Small intestine (tissue), 16 donors: Measurements from ENCODE around the gene PDCD11. TPM values are rescaled to one million over a fixed set of nuclear protein-coding genes. Genes with fewer than 3 reads are reported as not detected.
"Not testable (repeated sequence)": the region's sequence is repeated elsewhere in the genome, so short reads cannot be mapped to it uniquely, and the experiment has no call there.

Experiments
- DNase-seq, 2 donors: peaks; one replicate each; pipeline versions ENCODE4 v3.0.0 to v3.0.0-alpha.2; 2013
- FAIRE-seq: peaks from 2 replicates; lab custom pipeline; 2012; peaks lifted over from hg19 to GRCh38; lab: Jason Lieb, UNC
- H3K27ac ChIP-seq, 3 donors: one replicate each; pipeline ENCODE4 v1.5.1; 2013; ENCODE audit warnings: low read length in 2 of 3, mild to moderate bottlenecking in 2 of 3, control low read depth in 1 of 3, inconsistent platforms in 1 of 3, low read depth in 1 of 3, moderate library complexity in 1 of 3
- H3K27me3 ChIP-seq, 3 donors: one replicate each; pipeline ENCODE4 v1.6.1; 2013; ENCODE audit warnings: low read length in 3 of 3, inconsistent platforms in 1 of 3; ENCODE audit not compliant: control insufficient read depth in 3 of 3, insufficient read depth in 3 of 3
- H3K36me3 ChIP-seq, 3 donors: one replicate each; pipeline ENCODE4 v1.6.1; 2013; ENCODE audit warnings: low read length in 3 of 3, inconsistent platforms in 1 of 3, low read depth in 1 of 3, mild to moderate bottlenecking in 1 of 3, moderate library complexity in 1 of 3; ENCODE audit not compliant: control insufficient read depth in 3 of 3, insufficient read depth in 2 of 3
- H3K4me1 ChIP-seq, 3 donors: one replicate each; pipeline ENCODE4 v1.6.1; 2013; ENCODE audit warnings: low read length in 2 of 3, inconsistent platforms in 1 of 3, low read depth in 1 of 3, mild to moderate bottlenecking in 1 of 3, moderate library complexity in 1 of 3; ENCODE audit not compliant: control insufficient read depth in 3 of 3, insufficient read depth in 2 of 3
- H3K4me3 ChIP-seq, 3 donors: one replicate each; pipeline ENCODE4 v1.5.1; 2013; ENCODE audit warnings: low read length in 3 of 3, control low read depth in 1 of 3, inconsistent platforms in 1 of 3, low read depth in 1 of 3, mild to moderate bottlenecking in 1 of 3, moderate library complexity in 1 of 3
- H3K9me3 ChIP-seq, 2 donors: one replicate each; pipeline ENCODE4 v1.6.1; 2013; ENCODE audit warnings: low read depth in 1 of 2, low read length in 1 of 2; ENCODE audit not compliant: control insufficient read depth in 2 of 2, insufficient read depth in 1 of 2
- WGBS, 3 donors: extraction: QIAGEN DNeasy Blood & Tissue Kit; methylation state at CpG; one replicate each; pipeline ENCODE4 v1.1.7; 2013; 5-methylcytosine and 5-hydroxymethylcytosine counted together
- long read RNA-seq, 10 donors: transcript quantifications; one replicate each; lab custom pipeline, GENCODE V29; 2026
- polyA plus RNA-seq, 4 donors: library from polyadenylated mRNA; stranded (reverse) in 3 of 4; unstranded in 1 of 4; fragments of 200-250 nt in 3 of 4; fragments of 120-200 nt in 1 of 4; gene quantifications; one replicate each; pipeline versions ENCODE4 v1.2.1 to v1.2.3, GENCODE V29; 2013
- donor health status: healthy with polysubstance abuse.
- donor health status: control.
- donor health status: control.
- donor health status: Bipolar disorder and iron deficiency.
- donor health status: healthy.

PDCD11 gene
- 10 to 100 TPM in 2 of 4 donors, 1 to 10 TPM in 2; 5.9 to 21.0 (median 13.3) TPM for polyA plus RNA-seq
- long read RNA-seq, donor 1, partial matches to known transcripts = 11 of 11 reads
- long read RNA-seq, donor 1, other reads (novel, unspliced or antisense) = 0 of 11 reads
- long read RNA-seq, donor 2 = 0 reads
- long read RNA-seq, donor 3, partial matches to known transcripts = 0 of 2 reads
- long read RNA-seq, donor 3, other reads (novel, unspliced or antisense) = 0 of 2 reads
- long read RNA-seq, donor 4 = 0 reads
- long read RNA-seq, donor 5 = 0 reads
- long read RNA-seq, donor 6 = 0 reads
- long read RNA-seq, donor 7 = 0 reads
- long read RNA-seq, donor 8, partial matches to known transcripts = 0 of 1 reads
- long read RNA-seq, donor 8, other reads (novel, unspliced or antisense) = 0 of 1 reads
- long read RNA-seq, donor 9 = 0 reads
- long read RNA-seq, donor 10, partial matches to known transcripts = 0 of 1 reads
- long read RNA-seq, donor 10, other reads (novel, unspliced or antisense) = 0 of 1 reads

- DNase-seq = peak; percentile 99
- 0 to 1% (median 0%) methylated on average over 56 of the region's 56 CpGs for WGBS, 3 donors
- no peaks in the 10 kb centered on the region for H3K27me3 ChIP-seq
- peaks cover 0 to 14% (median 5%) of the 10 kb centered on the region in 3 donors for H3K4me1 ChIP-seq
- H3K36me3 ChIP-seq = peaks cover 8 to 30% (median 9%) of the 10 kb centered on the region in 3 donors
- H3K9me3 ChIP-seq = no peaks in the 10 kb centered on the region
- peak within 1 kb of the TSS; percentile 25 to 93 (median 73) for H3K27ac ChIP-seq
- H3K4me3 ChIP-seq = peak within 1 kb of the TSS; percentile 77 to 95 (median 79)
- no peak for FAIRE-seq
Measured at GRCh38 chr10:103396067-103396788, at the start of gene PDCD11, which contains the start of gene ATP5MK. Gene PDCD11 (plus strand): TSS chr10:103396626. CDS start chr10:103398427, 1,801 bp downstream. Gene ATP5MK (minus strand): TSS chr10:103396475. CDS start chr10:103392457, 4,018 bp downstream.

- 48 to 53% (median 50%) methylated on average over 16 of the region's 16 CpGs for WGBS, 3 donors
Measured at GRCh38 chr10:103350175-103350516, 46.3 kb upstream of the PDCD11 start.

DNA sequence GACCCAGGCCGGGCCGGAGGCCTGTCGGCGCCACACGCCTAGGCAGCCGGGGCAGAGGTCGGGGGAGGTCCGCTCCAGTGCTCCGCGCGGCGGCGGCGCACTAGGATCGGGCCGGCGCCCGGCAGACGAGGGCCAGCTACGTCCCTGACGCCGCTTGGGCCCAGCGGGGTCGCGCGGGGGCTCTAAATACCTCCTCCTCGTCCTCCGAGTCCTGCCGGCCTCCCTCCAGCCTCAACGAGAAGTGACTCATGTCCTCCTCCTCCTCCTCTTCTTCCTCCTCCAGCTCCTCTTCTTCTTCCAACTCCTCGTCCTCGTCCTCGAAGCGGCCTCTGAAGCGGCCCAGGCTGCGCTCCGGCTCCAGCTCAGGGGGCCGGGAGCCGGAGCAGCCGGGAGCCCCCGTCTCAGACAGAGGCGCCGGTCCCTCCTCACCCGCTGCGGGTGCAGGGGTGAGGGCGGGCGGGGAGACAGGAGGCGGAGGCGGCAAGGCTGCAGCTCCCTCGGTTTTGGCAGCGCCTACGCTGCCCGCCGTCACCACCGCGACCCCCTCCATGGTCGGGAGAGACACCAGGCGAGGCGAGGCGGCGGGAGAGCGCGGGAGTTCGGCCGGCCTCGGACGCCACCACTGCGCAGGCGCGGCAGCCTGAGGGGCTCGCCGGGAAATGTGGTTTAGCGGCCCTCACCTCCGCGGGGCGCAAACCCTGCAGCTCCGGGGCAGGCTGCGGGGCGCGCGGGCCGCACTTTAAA lies 45.7 kb upstream of the PDCD11 start, which contains the start of gene PCGF6:
PCGF6 (minus strand) TSS at position 624 of the 744 bp plus-strand sequence; CDS start at position 550, 74 bp downstream.
- WGBS, 3 donors = 0% methylated on average over 67 to 82 of the region's 82 CpGs
- Histone ChIP-seq H3K27ac (peak within 1 kb of the TSS; percentile 6 to 79 (median 68)), H3K4me3 (peak within 1 kb of the TSS; percentile 64 to 85 (median 83))

More at GRCh38 chr10:103350175-103350516, 46.3 kb upstream of the PDCD11 start:
- no peak for DNase-seq
- Histone ChIP-seq H3K4me3 (peak overlapping the region; percentile 64 to 85 (median 83)), H3K9me3 (no peaks in the 10 kb centered on the region), H3K36me3 (peaks cover 0 to 12% (median 5%) of the 10 kb centered on the region in 3 donors), H3K4me1 (peaks cover 0 to 6% (median 0%) of the 10 kb centered on the region in 3 donors), H3K27me3 (no peaks in the 10 kb centered on the region), H3K27ac (peak overlapping the region in 2 of 3 donors; percentile 68 to 79)
- no peak for FAIRE-seq

GRCh38 chr10:103353281-103353680 lies 43.1 kb upstream of the PDCD11 start:
- no peak for FAIRE-seq

More for the DNA sequence above, 45.7 kb upstream of the PDCD11 start, which contains the start of gene PCGF6:
- DNase-seq = peak; percentile 73 to 91
- no peak for FAIRE-seq
- peaks cover 0 to 6% (median 0%) of the 10 kb centered on the region in 3 donors for H3K4me1 ChIP-seq
- peaks cover 0 to 7% (median 4%) of the 10 kb centered on the region in 3 donors for H3K36me3 ChIP-seq
- no peaks in the 10 kb centered on the region for H3K27me3 ChIP-seq
- H3K9me3 ChIP-seq = no peaks in the 10 kb centered on the region

GRCh38 chr10:103354567-103354966 lies 41.9 kb upstream of the PDCD11 start:
- not testable (repeated sequence) for H3K36me3 ChIP-seq, H3K9me3 ChIP-seq, H3K4me3 ChIP-seq, H3K27ac ChIP-seq, FAIRE-seq, DNase-seq, H3K27me3 ChIP-seq, H3K4me1 ChIP-seq
- WGBS, 3 donors = 94 to 98% (median 95%) methylated on average over 3 to 4 of the region's 4 CpGs

More at GRCh38 chr10:103353281-103353680, 43.1 kb upstream of the PDCD11 start:
- no peak overlapping the region for H3K4me3 ChIP-seq
- peaks cover 0 to 6% (median 0%) of the 10 kb centered on the region in 3 donors for H3K4me1 ChIP-seq
- no peaks in the 10 kb centered on the region for H3K9me3 ChIP-seq
- 39 to 54% (median 54%) methylated on average over 2 of the region's 2 CpGs for WGBS, 3 donors
- no peak overlapping the region for H3K27ac ChIP-seq
- DNase-seq = peak in 1 of 2 donors; percentile 1
- H3K27me3 ChIP-seq = no peaks in the 10 kb centered on the region
- H3K36me3 ChIP-seq = peaks cover 0 to 2% (median 0%) of the 10 kb centered on the region in 3 donors

DNA sequence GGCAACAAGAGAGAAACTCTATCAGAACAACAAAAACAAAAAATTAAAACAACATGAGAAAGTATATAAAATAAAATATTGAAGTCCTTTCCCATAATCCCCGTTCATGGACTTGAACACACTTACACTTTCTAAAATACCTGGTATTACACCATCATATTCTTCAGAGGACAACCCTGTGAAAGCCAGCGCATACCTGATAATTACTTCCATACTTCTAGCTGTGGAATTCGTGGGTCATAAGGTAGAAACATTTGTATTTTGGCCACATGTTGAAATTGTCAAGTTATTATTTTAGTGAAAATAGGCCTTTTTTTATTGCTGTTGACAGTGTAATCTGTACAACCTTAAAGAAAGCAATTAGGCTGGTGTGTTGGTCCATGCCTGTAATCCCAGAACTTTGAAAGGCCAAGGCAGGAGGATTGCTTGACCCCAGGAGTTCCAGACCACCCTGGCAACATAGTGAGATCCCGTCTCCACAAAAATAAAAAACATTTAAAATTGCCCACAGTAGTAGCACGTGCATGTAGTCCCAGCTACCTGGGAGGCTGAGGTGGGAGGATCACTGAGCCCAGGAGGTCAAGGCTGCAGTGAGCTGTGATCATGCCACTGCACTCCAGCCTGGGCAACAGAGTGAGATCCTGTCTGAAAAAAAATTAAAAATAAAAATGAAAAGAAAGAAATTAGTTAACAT lies 40.4 kb upstream of the PDCD11 start:
- WGBS, 3 donors = 82 to 86% (median 84%) methylated on average over 5 of the region's 5 CpGs
- no peak for FAIRE-seq
- Histone ChIP-seq H3K27ac (no peak overlapping the region), H3K4me1 (no peaks in the 10 kb centered on the region), H3K4me3 (no peak overlapping the region), H3K36me3 (no peaks in the 10 kb centered on the region), H3K27me3 (no peaks in the 10 kb centered on the region), H3K9me3 (no peaks in the 10 kb centered on the region)
- DNase-seq = no peak

DNA sequence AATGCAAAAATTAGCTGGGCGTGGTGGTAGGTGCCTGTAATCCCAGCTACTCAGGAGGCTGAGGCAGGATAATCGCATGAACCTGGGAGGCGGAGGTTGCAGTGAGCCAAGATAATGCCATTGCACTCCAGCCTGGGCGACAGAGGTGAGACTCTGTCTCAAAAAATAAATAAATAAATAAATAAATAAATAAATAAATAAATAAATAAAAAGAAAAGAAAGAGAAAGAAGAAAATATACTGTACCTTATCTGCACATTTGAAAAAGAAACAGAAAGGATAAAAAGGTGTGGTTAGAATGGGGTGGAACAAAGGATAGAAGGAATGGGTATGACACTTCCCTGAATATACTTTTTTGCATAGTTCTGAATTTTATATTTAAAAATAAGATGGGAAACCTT lies 36.9 kb upstream of the PDCD11 start:
- H3K4me3 ChIP-seq, H3K9me3 ChIP-seq, H3K27me3 ChIP-seq, H3K4me1 ChIP-seq, FAIRE-seq, H3K27ac ChIP-seq, H3K36me3 ChIP-seq: not testable (repeated sequence)
- peak in 1 of 2 donors; percentile 5 for DNase-seq
- WGBS, 3 donors = 83 to 96% (median 85%) methylated on average over 4 of the region's 4 CpGs
